GM19025 (cell line): ENCODE measurements around the gene AMER2.

Source experiments
- ATAC-seq: cut with Tn5 transposase; IDR thresholded peaks from one replicate; pipeline ENCODE4 v1.9.1; 2021; ENCODE audit warnings: mild to moderate bottlenecking, low read depth, moderate library complexity; ENCODE audit not compliant: unreplicated experiment

AMER2 gene, protein sequence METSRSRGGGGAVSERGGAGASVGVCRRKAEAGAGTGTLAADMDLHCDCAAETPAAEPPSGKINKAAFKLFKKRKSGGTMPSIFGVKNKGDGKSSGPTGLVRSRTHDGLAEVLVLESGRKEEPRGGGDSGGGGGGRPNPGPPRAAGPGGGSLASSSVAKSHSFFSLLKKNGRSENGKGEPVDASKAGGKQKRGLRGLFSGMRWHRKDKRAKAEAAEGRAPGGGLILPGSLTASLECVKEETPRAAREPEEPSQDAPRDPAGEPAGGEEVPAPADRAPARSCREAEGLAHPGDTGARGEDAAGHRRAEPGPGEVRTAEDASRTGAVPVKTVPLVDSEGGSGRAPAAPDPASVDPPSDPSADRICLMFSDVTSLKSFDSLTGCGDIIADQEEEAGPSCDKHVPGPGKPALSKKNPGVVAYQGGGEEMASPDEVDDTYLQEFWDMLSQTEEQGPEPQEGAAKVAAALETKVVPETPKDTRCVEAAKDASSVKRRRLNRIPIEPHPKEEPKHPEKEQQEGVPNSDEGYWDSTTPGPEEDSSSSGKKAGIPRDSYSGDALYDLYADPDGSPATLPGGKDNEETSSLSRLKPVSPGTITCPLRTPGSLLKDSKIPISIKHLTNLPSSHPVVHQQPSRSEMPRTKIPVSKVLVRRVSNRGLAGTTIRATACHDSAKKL

DNA sequence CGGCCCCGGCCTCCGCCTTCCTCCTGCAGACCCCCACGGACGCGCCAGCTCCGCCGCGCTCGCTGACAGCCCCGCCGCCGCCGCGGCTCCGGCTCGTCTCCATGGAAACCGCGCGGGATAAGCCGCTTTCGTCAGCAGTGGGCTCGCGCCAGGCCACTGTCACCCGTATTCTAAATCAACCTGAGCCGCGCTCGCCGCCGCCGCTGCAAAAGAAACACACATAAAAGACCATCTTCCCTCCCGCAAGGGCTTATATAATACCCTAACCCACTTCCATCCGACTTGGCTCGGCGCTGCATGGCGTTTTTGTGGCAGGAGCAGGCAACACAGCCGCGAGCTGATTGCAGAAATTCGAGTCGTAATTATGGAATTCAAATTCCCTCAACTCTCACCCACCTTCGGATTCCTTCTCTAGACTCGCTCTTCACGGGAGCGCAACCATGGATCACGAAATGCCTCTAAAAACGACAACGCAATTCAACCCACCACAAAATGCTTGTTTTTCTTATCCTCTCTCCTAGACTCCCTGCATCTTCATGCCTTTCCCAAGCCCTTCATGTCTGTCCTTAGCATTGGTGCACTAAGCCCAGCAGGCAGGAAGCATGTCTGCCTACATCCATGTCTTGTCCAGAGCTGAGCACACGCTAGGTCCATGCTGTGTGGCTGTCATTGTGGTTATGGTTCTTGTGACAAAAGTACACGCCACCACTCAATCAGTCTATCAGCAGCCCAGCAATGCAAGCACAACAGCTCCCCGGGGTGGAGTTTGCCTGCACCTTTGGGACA lies at the start of gene AMER2:
Gene AMER2 (minus strand): TSS at position 772 of the 786 bp plus-strand sequence. CDS start 669 bp downstream, at position 103.
- no peak for ATAC-seq

DNA sequence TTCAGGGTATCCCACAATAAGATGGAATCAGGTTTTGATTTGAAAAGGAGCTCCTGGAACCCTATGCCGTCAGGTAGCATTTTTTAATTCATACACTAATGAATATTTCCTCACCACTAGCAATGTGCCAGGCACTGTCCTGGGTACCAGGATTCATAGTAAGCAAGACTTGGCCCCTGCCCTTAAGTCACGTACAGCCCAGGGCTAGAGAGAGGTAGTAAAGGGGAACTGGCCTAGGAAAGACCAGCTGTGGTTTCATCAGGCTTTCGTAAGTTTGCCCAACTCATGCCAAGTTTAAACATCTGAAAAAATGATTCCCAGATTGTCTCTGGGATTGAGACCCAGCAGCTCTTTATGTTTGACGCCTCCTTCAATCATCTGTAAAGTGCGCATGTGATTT lies 45.9 kb upstream of the AMER2 start:
- ATAC-seq, result no peak

DNA sequence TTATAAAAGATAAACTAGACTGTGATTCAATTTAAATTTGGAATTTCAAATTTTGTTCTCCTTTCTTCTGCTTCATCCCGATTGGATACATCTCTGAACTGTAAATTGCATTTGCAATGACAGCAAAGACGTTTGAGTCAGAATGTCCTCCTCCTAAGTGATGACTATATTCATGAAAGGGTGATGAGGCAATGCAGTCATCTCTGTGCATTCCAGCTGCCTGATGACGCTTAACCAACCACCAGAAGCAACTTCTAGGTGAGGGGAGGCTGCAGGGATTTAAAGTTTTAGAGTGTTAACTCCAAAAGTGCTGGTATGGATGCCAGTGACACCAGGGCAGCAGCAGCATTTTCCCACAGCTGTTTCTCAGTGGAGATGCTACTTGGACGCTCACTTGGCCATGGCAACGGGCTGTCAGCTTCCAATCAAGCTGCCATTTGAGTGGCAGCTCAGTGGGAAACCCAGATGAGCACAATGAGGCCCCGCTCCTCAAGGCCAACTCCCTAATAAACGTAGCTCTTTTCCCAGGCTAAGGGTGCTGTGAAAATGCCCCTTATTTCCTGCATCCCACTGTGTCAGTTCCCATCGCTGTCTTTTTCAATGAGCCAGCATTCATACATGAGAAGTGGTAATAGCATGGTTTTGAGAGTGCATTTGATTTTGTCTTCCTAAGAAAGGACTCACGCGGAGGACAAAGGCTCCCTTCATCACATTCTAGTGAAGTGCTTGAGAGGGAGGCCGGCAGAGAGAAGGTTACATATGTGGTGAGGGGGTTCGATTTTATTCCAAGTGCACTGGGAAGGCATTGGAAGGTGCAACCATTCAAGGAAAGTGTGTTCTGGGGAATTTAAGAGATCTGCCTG lies 45.2 kb upstream of the AMER2 start:
- no peak for ATAC-seq

DNA sequence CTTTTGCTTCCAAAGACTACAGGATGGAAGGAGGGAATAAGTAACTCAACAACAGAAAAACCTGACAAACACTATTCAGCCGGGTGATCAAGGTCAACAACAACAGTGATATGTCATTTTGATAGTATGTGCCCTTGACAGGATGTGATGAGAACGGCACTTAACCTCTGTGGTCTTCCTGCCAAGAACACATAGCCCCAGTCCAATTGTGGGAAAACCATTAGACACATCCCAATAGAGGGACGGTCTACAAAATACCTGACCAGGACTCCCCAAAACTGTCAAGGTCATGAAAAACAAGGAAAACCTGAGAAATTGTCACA lies 43.1 kb upstream of the AMER2 start:
- ATAC-seq, result no peak

DNA sequence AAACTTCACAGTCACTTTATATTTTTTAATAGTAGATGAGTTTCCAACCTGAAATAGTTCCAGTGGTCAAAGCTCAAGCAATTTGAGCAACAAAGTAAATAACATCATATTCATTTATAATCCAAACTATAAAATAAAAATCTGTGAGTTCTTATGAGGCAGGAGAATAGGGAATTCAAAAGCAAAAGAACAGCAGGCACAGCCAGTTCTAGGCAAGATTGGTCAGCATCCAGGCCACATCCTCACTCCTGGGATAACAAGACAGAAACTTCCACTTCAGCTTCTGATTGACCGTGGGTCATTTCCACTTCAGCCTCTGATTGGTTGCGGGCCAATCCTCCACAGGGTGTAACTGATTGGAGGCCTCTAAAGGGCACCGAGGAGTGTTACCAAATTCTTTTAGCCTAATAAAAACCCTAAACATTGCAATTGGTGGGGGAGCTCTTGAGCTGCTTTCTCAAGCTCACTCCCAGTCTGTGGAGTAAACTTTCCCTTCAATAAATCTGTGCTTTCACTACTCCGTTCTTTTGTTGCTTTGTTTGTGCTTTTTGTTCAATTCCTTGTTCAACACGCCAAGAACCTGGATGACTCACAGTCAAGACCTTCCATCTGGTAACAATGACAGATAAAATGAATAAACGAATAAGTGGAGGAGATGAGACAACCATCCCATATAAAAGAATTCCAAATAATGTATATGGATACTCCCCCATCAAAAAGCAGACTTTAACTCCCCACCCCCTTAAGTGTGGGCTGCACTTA lies 42.6 kb upstream of the AMER2 start:
- no peak for ATAC-seq

DNA sequence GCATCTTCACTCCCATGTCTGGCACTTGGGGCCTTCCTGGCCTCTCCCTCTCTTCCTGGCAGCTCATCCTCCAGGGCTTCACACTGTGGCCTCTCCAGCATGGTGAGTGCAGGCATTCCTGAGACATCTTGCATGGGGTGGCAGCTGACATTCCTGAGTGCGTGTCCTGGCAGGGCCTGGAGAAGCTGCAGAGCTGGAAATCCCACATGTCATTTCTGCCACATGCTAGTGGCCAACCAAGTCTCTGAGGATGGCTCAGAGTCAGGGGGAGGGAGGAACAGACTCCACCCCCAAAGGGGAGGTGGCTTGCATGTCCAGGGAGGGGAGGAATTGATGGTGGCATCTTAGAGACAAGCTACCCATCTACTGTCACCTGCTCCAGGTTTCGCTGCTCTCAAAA lies 41.6 kb upstream of the AMER2 start:
- no peak for ATAC-seq

DNA sequence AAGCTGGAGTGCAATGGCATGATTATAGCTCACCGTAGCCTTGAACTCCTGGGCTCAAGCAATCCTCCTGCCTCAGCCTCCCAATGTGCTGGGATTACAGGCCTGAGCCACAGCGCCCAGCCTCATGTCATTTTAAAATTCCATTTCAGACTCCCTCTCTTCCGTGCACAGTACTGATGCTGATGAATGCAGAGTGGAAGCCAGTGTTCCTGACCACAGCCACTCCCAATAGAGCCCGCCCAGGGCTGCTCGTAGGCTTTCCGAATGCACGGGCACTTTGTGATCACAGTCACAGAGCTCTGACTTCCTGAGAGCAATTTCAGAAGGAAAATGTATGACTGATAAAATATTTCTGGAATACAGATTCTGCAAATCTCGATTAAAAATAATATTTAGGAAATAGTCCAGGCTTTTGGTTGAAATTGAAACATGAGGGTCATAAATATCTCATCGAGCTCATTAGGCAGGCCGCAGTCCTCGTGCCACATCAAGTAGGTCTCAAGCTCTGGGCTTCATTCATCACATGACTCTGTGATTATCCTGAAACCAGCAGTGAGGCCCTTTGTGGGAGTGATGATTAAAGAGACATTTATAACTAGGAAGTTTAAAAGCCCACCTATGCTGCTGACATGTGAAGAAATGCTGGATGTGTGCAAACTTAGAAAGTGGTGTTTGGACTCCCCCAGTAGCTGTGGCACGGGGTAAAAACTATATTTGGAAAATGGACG lies 38.9 kb upstream of the AMER2 start:
- ATAC-seq, result no peak

DNA sequence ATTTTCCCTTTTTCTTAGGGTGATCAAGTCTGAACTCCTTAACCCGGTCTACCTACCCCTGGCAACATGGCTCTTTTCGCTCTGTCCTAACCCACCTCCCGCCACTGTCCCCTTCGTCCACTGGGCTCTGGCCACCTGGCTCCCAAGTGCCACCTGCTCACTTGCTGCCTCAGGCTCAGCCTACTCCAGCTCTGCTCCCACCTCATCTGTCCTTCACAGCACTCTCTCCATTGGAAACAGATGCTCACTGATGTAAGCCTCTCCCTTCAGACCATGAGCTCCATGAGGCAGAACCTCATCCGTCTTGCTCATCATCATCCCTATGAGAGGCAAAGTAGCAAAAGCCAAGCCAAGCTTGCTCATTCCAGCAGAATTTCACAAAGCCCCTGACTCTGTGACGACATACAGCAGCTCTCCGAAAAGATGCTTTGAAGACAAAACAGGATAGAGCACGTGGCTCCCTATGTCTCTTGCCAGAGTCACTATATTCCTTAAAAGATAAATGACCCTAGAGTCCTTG lies 35.3 kb upstream of the AMER2 start:
- no peak for ATAC-seq

DNA sequence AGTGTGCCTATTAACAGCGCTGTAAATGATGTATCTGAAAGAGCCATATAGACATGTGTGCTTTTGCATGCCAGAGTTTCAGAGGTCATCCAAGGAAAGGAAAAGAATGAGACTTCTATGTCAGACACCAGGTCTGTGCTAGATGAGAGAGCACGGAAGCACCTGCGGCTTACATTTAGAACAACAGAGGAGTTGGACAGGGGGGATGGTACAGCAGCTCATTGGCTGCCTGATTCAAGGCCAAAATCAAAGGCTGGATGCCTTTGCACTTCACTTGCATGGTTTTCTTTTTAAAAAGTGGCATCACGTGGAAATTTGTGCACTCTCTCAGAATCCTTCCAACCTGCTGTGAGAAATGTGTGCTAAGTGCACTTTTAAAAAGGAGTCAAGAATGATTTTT lies 32.8 kb upstream of the AMER2 start:
- ATAC-seq, result no peak

DNA sequence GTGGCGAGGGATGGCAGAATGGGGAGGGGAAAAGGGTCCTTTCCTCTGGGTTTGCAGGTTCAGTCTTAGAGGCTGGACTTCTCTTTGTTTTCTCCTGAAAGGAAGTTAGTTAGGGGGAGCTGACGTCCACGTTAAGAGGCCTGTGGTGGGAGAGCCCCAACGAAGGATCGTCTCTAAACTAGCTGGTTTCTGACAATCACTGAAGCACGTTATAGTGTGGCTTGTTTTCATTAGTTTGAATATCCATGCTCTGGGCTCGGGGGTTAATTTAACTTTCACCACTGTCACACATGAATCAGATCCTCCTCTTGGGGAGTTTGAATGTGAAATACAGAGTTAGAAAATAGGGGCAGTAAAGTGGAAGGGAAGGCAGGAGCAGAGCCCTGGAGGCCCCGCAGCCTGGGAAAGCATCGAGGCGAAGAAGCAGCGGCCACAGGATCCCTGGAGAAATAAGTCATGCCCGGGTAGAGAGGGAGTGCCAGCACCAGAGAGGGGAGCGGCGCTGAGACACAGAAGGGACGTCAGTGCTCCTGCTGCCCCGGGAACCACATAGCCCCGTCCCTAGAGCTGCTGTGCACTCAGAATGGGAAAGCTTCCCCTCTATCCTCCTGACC lies 31.1 kb upstream of the AMER2 start:
- no peak for ATAC-seq

DNA sequence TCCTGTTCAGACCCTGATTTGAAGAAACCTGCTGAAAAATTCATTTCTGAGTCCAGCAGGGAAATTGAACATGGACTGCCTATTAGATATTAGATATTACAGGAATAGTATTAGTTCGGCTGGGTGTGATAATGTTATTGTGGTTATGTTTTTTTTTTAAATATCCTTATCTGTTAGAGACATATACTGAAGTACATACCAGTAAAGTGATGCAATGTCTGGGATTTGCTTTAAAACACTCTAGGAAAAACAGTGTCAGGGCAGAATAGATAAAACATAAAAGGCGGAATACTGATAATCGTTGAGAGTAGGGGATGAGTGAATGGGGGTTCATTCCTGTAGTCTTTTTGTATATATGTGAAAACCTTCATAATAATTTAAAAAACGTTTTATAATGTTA lies 28.7 kb upstream of the AMER2 start:
- no peak for ATAC-seq

DNA sequence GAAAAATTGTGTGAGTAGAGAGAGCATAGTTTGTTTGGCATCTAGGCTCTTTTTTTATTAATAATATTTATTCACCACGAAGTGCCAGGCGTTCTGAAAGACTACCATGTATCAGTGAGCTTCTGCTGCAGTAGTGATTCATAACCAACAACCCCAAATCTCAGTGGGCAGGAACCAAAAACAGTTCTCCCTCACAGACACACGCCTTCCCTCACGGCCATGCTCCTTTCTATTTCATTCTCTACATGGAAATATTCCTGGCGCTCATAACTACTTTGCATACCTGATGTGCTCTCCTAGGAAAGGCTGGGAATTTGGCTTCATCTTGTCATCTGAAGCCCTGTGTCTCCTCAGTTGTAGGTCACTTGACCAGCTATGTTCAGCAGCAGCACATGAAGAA lies 26.6 kb upstream of the AMER2 start:
- no peak for ATAC-seq

DNA sequence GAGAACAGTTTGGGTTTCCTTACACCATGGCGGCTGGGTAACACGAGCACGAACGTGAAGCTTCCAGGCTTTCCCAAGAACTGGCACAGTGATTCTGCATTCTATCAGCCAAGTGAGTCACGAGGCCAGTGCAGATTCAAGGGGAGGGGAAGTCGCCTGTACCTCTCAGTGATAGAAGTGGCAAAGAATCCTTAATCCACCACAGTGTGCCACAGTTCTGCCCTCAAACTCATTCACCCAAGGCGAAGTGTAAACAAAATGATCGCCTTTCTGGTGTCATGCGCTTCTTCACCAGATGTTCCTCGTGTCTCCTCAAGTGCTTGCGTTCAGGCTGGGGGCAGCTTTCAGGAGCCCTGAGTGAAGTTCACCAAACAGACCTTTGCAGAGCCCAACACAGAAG lies 24.9 kb upstream of the AMER2 start:
- no peak for ATAC-seq

DNA sequence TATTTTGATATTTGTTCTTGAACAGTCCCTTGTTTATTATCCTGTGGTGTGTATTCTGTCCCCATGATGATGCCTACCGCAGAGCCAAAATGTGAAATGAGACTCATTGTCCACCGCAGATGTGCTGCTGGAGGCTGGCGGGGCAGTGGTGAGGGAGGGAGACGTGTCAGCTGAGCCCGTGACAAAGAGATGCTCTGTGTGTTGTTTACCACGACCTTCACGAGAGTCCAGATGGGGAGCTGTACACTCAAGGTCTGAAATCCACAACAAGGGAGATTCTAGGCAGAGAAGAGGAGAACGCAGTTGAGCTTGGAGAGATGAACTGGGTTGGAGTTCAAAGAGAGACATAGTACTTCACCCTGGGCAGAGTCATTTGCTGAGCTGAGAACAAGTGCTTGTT lies 20.8 kb upstream of the AMER2 start:
- no peak for ATAC-seq

DNA sequence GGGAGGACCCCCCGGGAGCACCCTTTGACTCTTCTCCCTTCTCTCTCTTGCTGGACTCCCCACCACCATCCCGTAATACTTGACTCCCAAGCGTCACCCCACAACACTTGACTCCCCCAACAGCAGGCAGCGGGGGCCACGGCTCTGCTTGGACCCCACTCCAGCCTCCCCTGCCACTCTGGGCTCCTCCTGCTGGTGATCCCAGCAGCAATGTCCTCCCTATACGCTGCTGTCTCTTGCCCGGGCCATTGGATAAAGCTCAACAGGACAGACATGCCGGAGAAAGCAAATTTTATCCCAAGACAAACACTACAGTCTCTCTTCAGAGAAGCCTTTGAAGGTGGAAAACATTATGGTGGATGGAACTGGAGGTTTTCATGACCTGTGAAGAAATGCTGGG lies 20.4 kb upstream of the AMER2 start:
- no peak for ATAC-seq

DNA sequence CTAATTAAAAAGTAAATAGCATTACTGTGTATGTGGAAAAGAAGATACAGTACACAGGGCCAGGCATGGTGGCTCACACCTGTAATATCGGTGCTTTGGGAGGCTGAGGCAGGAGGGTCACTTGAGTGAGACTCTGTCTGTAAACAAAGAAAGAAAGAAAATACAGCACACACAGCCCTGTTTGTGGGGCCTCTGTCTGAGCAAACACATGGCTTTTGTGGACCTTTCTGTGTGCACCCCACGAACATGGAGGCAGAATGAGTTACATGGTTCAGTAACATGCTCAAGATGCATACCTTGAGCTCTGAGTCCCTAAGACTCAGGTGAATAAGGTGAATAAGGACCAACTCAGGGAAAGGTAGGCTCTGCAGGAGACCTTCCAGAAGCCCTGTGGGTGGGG lies 20.0 kb upstream of the AMER2 start:
- ATAC-seq, result no peak

DNA sequence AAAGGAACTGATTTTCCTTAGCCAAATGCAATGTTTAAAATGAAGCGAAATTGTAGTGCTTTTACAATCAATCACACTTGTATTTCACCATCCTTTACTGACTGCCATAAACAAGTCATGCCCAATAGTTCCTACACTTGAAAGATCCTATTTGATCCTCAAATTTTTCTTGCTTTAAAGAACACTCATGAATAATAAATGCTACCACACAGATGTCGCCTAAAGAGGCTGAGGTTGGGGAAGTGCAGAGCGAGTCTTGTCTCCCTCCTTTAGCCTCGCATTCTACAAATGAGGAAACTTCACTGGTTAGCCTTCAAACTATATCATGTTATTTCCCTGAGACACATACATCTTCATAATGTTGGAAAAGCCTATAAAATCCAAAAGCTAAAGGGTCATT lies 18.7 kb upstream of the AMER2 start:
- ATAC-seq, result no peak

DNA sequence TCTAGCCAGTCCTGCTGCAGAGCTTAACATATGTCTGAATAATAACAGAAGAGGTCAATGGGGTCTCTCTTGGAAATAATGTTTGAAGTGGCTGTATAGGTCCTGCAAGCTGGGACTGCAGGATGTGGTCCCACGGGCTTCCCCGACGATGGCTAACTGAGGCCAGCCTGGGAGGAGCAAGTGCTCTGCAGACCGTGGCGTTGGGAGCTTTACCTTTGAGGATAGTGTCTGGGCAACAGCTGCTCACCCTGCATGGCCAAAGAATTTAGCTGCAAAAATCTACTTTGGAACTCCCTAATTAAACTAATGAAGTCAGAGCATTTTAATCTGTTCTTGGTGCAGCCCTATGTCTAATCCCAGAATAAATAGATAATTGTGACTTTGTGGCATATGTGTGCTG lies 18.2 kb upstream of the AMER2 start:
- no peak for ATAC-seq

DNA sequence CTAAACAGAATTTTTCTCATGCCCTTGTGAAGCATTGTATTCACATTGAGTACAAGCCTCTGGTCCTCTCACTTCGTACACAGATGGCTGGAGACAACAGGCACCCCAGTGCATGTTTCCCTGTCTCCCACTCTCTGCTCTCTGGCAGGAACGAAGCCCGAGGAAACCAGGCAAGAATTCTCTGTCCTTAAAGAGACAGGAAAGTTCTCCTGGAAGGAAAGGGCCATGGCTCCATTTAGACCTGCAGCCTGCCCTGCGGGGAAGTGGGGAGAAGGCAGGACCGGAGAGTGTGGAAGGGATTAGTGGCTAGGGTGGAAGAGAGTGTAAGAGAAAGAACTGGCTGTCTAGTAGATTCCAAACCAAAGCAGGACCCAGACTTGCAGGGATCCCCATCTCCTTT lies 15.5 kb upstream of the AMER2 start:
- no peak for ATAC-seq
